ENCODE data around the gene CDC42EP1. TPM values are rescaled to one million over a fixed set of nuclear protein-coding genes. Genes with fewer than 3 reads are reported as not detected.
A peak's percentile ranks its signal among the peaks of the same experiment; 100 is the strongest.

Gene CDC42EP1
- total RNA-seq, 2 experiments from 2014 or later, result not detected

GRCh38 chr22:37561212-37562048, 1.1 kb downstream of the CDC42EP1 start:
- peaks cover 23% of the 10 kb centered on the region for H3K4me1 Mint-ChIP-seq (ENCODE audit: low read depth)
- Histone ChIP-seq H3K36me3 (ENCODE audit: insufficient read depth, low read length) (no peaks in the 10 kb centered on the region), H3K9me3 (ENCODE audit: control insufficient read depth in 1 of 2, insufficient read depth in 1 of 2, low read length in 2 of 2) (peaks cover 0 to 15% of the 10 kb centered on the region in 2 experiments), H3K27ac (ENCODE audit: low read depth in 1 of 2, low read length in 2 of 2) (no peak overlapping the region), H3K27me3 (ENCODE audit: control insufficient read depth in 1 of 2, insufficient read depth in 2 of 2, low read length in 2 of 2) (peaks cover 29 to 45% of the 10 kb centered on the region in 2 experiments), H3K4me1 (ENCODE audit: insufficient read depth, low read length) (peaks cover 33% of the 10 kb centered on the region), H3K4me3 (ENCODE audit: low read length) (peak overlapping the region; percentile 26)
- no peaks in the 10 kb centered on the region for H3K36me3 Mint-ChIP-seq (ENCODE audit: low read depth)
- no peaks in the 10 kb centered on the region for H3K9me3 Mint-ChIP-seq
- POLR2A ChIA-PET, result interaction anchor here (0.6 to 1.1 kb wide), 4 partner anchors 14 to 31 kb away, joined by 3 to 4 read pairs (median 4); no protein-coding TSS in a partner anchor
- intact Hi-C loops (cut with DNase I, micrococcal nuclease), result no loop called here
- peak; percentile 69 for ATAC-seq (ENCODE audit: poor library complexity)
- DNase-seq, result peak; percentile 61 to 85 (median 72)
- peak; percentile 58 for TF ChIP-seq CTCF (IDR thresholded peaks at IDR 0.05)
- peak overlapping the region; percentile 78 for H3K4me3 Mint-ChIP-seq
- CTCF ChIA-PET, result interaction anchor here (0.6 to 3.7 kb wide), 5 partner anchors 19 to 265 kb away, joined by 3 to 24 read pairs (median 5); partner anchors contain the start of gene LGALS2
- H3K27ac Mint-ChIP-seq, result no peak overlapping the region
- H3K27me3 Mint-ChIP-seq, result peaks cover 66% of the 10 kb centered on the region

GRCh38 chr22:37562049-37562875, 2.0 kb downstream of the CDC42EP1 start:
- Histone ChIP-seq H3K27ac (ENCODE audit: low read depth in 1 of 2, low read length in 2 of 2) (no peak overlapping the region), H3K36me3 (ENCODE audit: insufficient read depth, low read length) (no peaks in the 10 kb centered on the region), H3K4me3 (ENCODE audit: low read length) (no peak overlapping the region), H3K4me1 (ENCODE audit: insufficient read depth, low read length) (peaks cover 41% of the 10 kb centered on the region), H3K27me3 (ENCODE audit: control insufficient read depth in 1 of 2, insufficient read depth in 2 of 2, low read length in 2 of 2) (peaks cover 29 to 40% of the 10 kb centered on the region in 2 experiments), H3K9me3 (ENCODE audit: control insufficient read depth in 1 of 2, insufficient read depth in 1 of 2, low read length in 2 of 2) (peaks cover 0 to 15% of the 10 kb centered on the region in 2 experiments)
- peak overlapping the region; percentile 78 for H3K4me3 Mint-ChIP-seq
- no peak for ATAC-seq (ENCODE audit: poor library complexity)
- no peak for DNase-seq
- H3K36me3 Mint-ChIP-seq (ENCODE audit: low read depth), result no peaks in the 10 kb centered on the region
- no peak overlapping the region for H3K27ac Mint-ChIP-seq
- intact Hi-C loops (cut with DNase I, micrococcal nuclease), result no loop called here
- ChIA-PET CTCF (interaction anchor here (0.6 to 3.7 kb wide), 5 partner anchors 18 to 266 kb away, joined by 3 to 24 read pairs (median 5); partner anchors contain the start of gene LGALS2), POLR2A (interaction anchor here (0.6 to 1.1 kb wide), 3 partner anchors 13 to 30 kb away, joined by 3 to 4 read pairs (median 3); no protein-coding TSS in a partner anchor)
- no peaks in the 10 kb centered on the region for H3K9me3 Mint-ChIP-seq
- peaks cover 59% of the 10 kb centered on the region for H3K27me3 Mint-ChIP-seq
- H3K4me1 Mint-ChIP-seq (ENCODE audit: low read depth), result peaks cover 31% of the 10 kb centered on the region
- peak; percentile 10 for TF ChIP-seq CTCF (IDR thresholded peaks at IDR 0.05)
